H9 (cell line): Measurements from ENCODE around the gene CNNM4. TPM values are rescaled to one million over a fixed set of nuclear protein-coding genes. Genes with fewer than 3 reads are reported as not detected.

ENCODE experiments used
- DNase-seq: peaks from one replicate; pipeline ENCODE4 v3.0.0-alpha.2; 2017
- H2AFZ ChIP-seq: one replicate; pipeline ENCODE4 v1.6.1; 2013; ENCODE audit warnings: mild to moderate bottlenecking, low read length, control low read depth, moderate library complexity
- H2AK5ac ChIP-seq: 2 replicates; pipeline ENCODE4 v1.6.1; 2013; ENCODE audit warnings: low read length, control low read depth, mixed read lengths; ENCODE audit not compliant: insufficient read length
- H2BK120ac ChIP-seq: one replicate; pipeline ENCODE4 v1.6.1; 2013; ENCODE audit warnings: low read depth, mild to moderate bottlenecking, low read length, control low read depth, inconsistent platforms; ENCODE audit not compliant: poor library complexity, severe bottlenecking
- H2BK12ac ChIP-seq: 2 replicates; pipeline ENCODE4 v1.6.1; 2013; ENCODE audit warnings: low read length, control low read depth, mixed read lengths, low read depth; ENCODE audit not compliant: insufficient read length
- H2BK15ac ChIP-seq: 2 replicates; pipeline ENCODE4 v1.6.1; 2013; ENCODE audit warnings: low read depth, low read length, control low read depth
- H2BK20ac ChIP-seq: one replicate; pipeline ENCODE4 v1.6.1; 2013; ENCODE audit warnings: low read depth, mild to moderate bottlenecking, low read length, control low read depth, inconsistent platforms; ENCODE audit not compliant: poor library complexity, severe bottlenecking
- H2BK5ac ChIP-seq: 2 replicates; pipeline ENCODE4 v1.6.1; 2013; ENCODE audit warnings: low read length, control low read depth, mixed read lengths; ENCODE audit not compliant: insufficient read length
- H3K14ac ChIP-seq: 2 replicates; pipeline ENCODE4 v1.6.1; 2013; ENCODE audit warnings: low read length, control low read depth; ENCODE audit not compliant: insufficient read depth
- H3K18ac ChIP-seq: 2 replicates; pipeline ENCODE4 v1.6.1; 2013; ENCODE audit warnings: low read depth, mild to moderate bottlenecking, mixed read lengths, low read length, control low read depth; ENCODE audit not compliant: insufficient read length
- H3K23ac ChIP-seq: 2 replicates; pipeline ENCODE4 v1.6.1; 2013; ENCODE audit warnings: low read length, control low read depth, mixed read lengths, low read depth; ENCODE audit not compliant: insufficient read length
- H3K23me2 ChIP-seq: 2 replicates; pipeline ENCODE4 v1.6.1; 2013; ENCODE audit warnings: low read depth, mild to moderate bottlenecking, mixed read lengths, low read length, control low read depth; ENCODE audit not compliant: insufficient read length, poor library complexity, severe bottlenecking
- H3K27ac ChIP-seq: 2 replicates; pipeline ENCODE4 v1.5.1; 2013; ENCODE audit warnings: low read length, control low read depth, mixed read lengths, low read depth; ENCODE audit not compliant: insufficient read length
- H3K27me3 ChIP-seq: 2 replicates; pipeline ENCODE4 v1.6.1; 2013; ENCODE audit warnings: low read length, control low read depth, inconsistent platforms; ENCODE audit not compliant: insufficient read depth
- H3K4ac ChIP-seq: 2 replicates; pipeline ENCODE4 v1.6.1; 2013; ENCODE audit warnings: low read depth, mild to moderate bottlenecking, control low read depth, inconsistent platforms, low read length, moderate library complexity
- H3K4me1 ChIP-seq: 2 replicates; pipeline ENCODE4 v1.6.1; 2013; ENCODE audit warnings: low read length, control low read depth, inconsistent platforms; ENCODE audit not compliant: insufficient read depth
- H3K4me2 ChIP-seq: 2 replicates; pipeline ENCODE4 v1.6.1; 2013; ENCODE audit warnings: low read length, control low read depth, mixed read lengths; ENCODE audit not compliant: insufficient read length, insufficient read depth
- H3K56ac ChIP-seq: 2 replicates; pipeline ENCODE4 v1.6.1; 2013; ENCODE audit warnings: low read depth, mild to moderate bottlenecking, mixed read lengths, low read length, control low read depth; ENCODE audit not compliant: insufficient read length
- H3K79me1 ChIP-seq: 2 replicates; pipeline ENCODE4 v1.6.1; 2013; ENCODE audit warnings: low read depth, mild to moderate bottlenecking, moderate library complexity, low read length, control low read depth, inconsistent platforms; ENCODE audit not compliant: insufficient read depth, poor library complexity, severe bottlenecking
- H3K79me2 ChIP-seq: 2 replicates; pipeline ENCODE4 v1.6.1; 2013; ENCODE audit warnings: low read length, control low read depth, inconsistent platforms; ENCODE audit not compliant: insufficient read depth
- H3K9ac ChIP-seq: 2 replicates; pipeline ENCODE4 v1.6.1; 2013; ENCODE audit warnings: low read length, control low read depth, mixed read lengths; ENCODE audit not compliant: insufficient read length; ENCODE audit errors: extremely low read depth
- H3K9me3 ChIP-seq: one replicate; pipeline ENCODE4 v1.6.1; 2013; ENCODE audit warnings: low read depth, low read length, inconsistent platforms; ENCODE audit not compliant: control insufficient read depth
- H3T11ph ChIP-seq: one replicate; pipeline ENCODE4 v1.6.1; 2013; ENCODE audit warnings: mild to moderate bottlenecking, low read length, control low read depth, inconsistent platforms
- H4K20me1 ChIP-seq: one replicate; pipeline ENCODE4 v1.6.1; 2013; ENCODE audit not compliant: control insufficient read depth, insufficient read length, insufficient read depth
- H4K5ac ChIP-seq: 2 replicates; pipeline ENCODE4 v1.6.1; 2013; ENCODE audit warnings: low read depth, mild to moderate bottlenecking, mixed read lengths, low read length, control low read depth; ENCODE audit not compliant: insufficient read length
- H4K8ac ChIP-seq: replicated peaks from 2 replicates; pipeline ENCODE4 v1.6.1; 2013; ENCODE audit warnings: low read length, control low read depth, mixed read lengths, low read depth; ENCODE audit not compliant: insufficient read length
- H4K91ac ChIP-seq: 2 replicates; pipeline ENCODE4 v1.6.1; 2013; ENCODE audit warnings: low read depth, mild to moderate bottlenecking, moderate library complexity, mixed read lengths, low read length, control low read depth; ENCODE audit not compliant: insufficient read length
- H3K27ac Mint-ChIP-seq, 3 experiments: 2 replicates in 2 of 3; 3 replicates in 1 of 3; pipeline ENCODE4 v1.8.0; 2020 to 2021; ENCODE audit warnings: mixed read lengths in 3 of 3, mild to moderate bottlenecking in 1 of 3, moderate library complexity in 1 of 3
- H3K27me3 Mint-ChIP-seq: 2 replicates; pipeline ENCODE4 v1.8.0; 2021; ENCODE audit warnings: low read depth, mild to moderate bottlenecking, moderate library complexity, mixed read lengths
- H3K36me3 Mint-ChIP-seq, 3 experiments: 2 replicates in 2 of 3; 3 replicates in 1 of 3; pipeline ENCODE4 v1.8.0; 2020 to 2021; ENCODE audit warnings: low read depth in 3 of 3, mixed read lengths in 3 of 3; ENCODE audit not compliant: insufficient read depth in 1 of 3
- H3K4me1 Mint-ChIP-seq, 2 experiments: 2 replicates each; pipeline ENCODE4 v1.8.0; 2020; ENCODE audit warnings: mixed read lengths in 2 of 2
- H3K4me3 Mint-ChIP-seq, 2 experiments: 2 replicates in 1 of 2; 3 replicates in 1 of 2; pipeline ENCODE4 v1.8.0; 2020 to 2021; ENCODE audit warnings: mild to moderate bottlenecking in 2 of 2, mixed read lengths in 2 of 2, moderate library complexity in 1 of 2
- H3K9me3 Mint-ChIP-seq, 2 experiments: 2 replicates in 1 of 2; 3 replicates in 1 of 2; pipeline ENCODE4 v1.8.0; 2020; ENCODE audit warnings: mild to moderate bottlenecking in 2 of 2, mixed read lengths in 2 of 2, moderate library complexity in 1 of 2
- WGBS: extraction: QIAGEN DNeasy Blood & Tissue Kit; methylation state at CpG from one replicate; pipeline ENCODE4 v1.1.7; 2013; ENCODE audit warnings: missing lambda C conversion rate, low lambda C conversion rate, mixed read lengths; ENCODE audit not compliant: insufficient read length; ENCODE audit errors: extremely low coverage; 5-methylcytosine and 5-hydroxymethylcytosine counted together
- total RNA-seq: library from RNA; stranded (reverse); gene quantifications from 2 replicates; pipeline ENCODE4 v1.2.1, GENCODE V29; 2021
- TF ChIP-seq, protein P1 (sequence below): fragments of 200-600 bp; sonication (generic); conservative IDR thresholded peaks from 3 replicates; pipeline ENCODE4 v1.8.0; 2021; ENCODE audit warnings: antibody characterized with exemption, mild to moderate bottlenecking

The CNNM4 gene
- total RNA-seq, 1 experiment from 2014 or later: 8.5 TPM

DNA sequence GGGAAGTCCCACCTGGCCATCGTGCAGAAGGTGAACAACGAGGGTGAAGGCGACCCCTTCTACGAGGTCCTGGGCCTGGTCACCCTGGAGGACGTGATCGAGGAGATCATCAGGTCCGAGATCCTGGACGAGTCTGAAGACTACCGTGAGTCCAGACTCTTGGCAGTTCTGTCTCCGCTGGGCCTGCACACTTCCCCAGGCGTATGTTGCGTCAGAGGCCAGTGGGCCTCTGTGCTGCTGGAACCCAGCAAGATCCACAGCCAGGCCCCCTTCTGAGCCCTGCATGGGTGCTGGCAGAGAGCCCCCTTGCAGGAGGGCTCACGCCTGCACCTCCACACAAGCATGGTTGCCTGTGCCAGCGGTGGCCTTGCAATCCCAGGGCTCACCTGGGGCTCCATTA lies 64.4 kb downstream of the CNNM4 start:
- Histone ChIP-seq H2BK12ac (no peak overlapping the region), H3K27ac (no peak overlapping the region), H4K20me1 (no peaks in the 10 kb centered on the region), H2AK5ac (no peak overlapping the region), H3K14ac (no peak overlapping the region), H2BK20ac (no peak overlapping the region), H3K79me2 (peaks cover 3% of the 10 kb centered on the region; the same call in 1 of the 2 replicates), H3K23me2 (no peaks in the 10 kb centered on the region), H3T11ph (no peak overlapping the region), H4K5ac (no peak overlapping the region), H2BK15ac (no peak overlapping the region), H3K18ac (no peak overlapping the region), H3K4me2 (no peak overlapping the region), H3K27me3 (no peaks in the 10 kb centered on the region), H3K23ac (no peak overlapping the region), H3K4ac (no peak overlapping the region), H2AFZ (no peak overlapping the region), H2BK120ac (no peak overlapping the region), H3K9me3 (no peaks in the 10 kb centered on the region), H3K4me1 (no peaks in the 10 kb centered on the region), H3K79me1 (peaks cover 4% of the 10 kb centered on the region), H3K9ac (no peak overlapping the region), H2BK5ac (no peak overlapping the region), H3K56ac (no peak overlapping the region), H4K8ac (no peak overlapping the region), H4K91ac (no peak overlapping the region)
- no peaks in the 10 kb centered on the region for H3K9me3 Mint-ChIP-seq
- H3K4me3 Mint-ChIP-seq: no peak overlapping the region
- no peaks in the 10 kb centered on the region for H3K27me3 Mint-ChIP-seq
- no CpG with 5 or more reads among the region's 14 CpGs for WGBS
- peaks cover 12 to 14% of the 10 kb centered on the region in 2 experiments for H3K4me1 Mint-ChIP-seq
- peaks cover 28 to 69% (median 64%) of the 10 kb centered on the region in 3 experiments for H3K36me3 Mint-ChIP-seq
- TF ChIP-seq, protein P1, sequence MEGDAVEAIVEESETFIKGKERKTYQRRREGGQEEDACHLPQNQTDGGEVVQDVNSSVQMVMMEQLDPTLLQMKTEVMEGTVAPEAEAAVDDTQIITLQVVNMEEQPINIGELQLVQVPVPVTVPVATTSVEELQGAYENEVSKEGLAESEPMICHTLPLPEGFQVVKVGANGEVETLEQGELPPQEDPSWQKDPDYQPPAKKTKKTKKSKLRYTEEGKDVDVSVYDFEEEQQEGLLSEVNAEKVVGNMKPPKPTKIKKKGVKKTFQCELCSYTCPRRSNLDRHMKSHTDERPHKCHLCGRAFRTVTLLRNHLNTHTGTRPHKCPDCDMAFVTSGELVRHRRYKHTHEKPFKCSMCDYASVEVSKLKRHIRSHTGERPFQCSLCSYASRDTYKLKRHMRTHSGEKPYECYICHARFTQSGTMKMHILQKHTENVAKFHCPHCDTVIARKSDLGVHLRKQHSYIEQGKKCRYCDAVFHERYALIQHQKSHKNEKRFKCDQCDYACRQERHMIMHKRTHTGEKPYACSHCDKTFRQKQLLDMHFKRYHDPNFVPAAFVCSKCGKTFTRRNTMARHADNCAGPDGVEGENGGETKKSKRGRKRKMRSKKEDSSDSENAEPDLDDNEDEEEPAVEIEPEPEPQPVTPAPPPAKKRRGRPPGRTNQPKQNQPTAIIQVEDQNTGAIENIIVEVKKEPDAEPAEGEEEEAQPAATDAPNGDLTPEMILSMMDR: no peak
- DNase-seq: no peak
- peak overlapping the region in 1 of 3 experiments; percentile 58; a peak in 1 of 7 replicates for H3K27ac Mint-ChIP-seq
